RWPE1 (cell line): ENCODE data around the gene FOXRED1.

ENCODE experiments used
- CTCF ChIA-PET: fragments of 350-600 bp; sonication (Branson Sonifier 250); formaldehyde crosslinking; extraction: SDS; loops from one replicate; lab custom pipeline; 2021; lab: Yijun Ruan, JAX
- POLR2A ChIA-PET: fragments of 400-600 bp; formaldehyde crosslinking; extraction: SDS; loops from one replicate; lab custom pipeline; 2020; ENCODE audit warnings: antibody characterized with exemption; ENCODE audit not compliant: low non-redundant PET; lab: Yijun Ruan, JAX
- DNase-seq: peaks from one replicate; pipeline ENCODE4 v3.0.0; 2012; ENCODE audit warnings: low spot score
- H3K27ac ChIP-seq: fragments of 450-650 bp; 2 replicates; pipeline ENCODE4 v1.5.1; 2017
- TF ChIP-seq, protein P1 (sequence below): fragments of 450-650 bp; conservative IDR thresholded peaks from 2 replicates; pipeline ENCODE4 v1.5.1; 2017; ENCODE audit warnings: low read depth, mild to moderate bottlenecking

The FOXRED1 gene

DNA sequence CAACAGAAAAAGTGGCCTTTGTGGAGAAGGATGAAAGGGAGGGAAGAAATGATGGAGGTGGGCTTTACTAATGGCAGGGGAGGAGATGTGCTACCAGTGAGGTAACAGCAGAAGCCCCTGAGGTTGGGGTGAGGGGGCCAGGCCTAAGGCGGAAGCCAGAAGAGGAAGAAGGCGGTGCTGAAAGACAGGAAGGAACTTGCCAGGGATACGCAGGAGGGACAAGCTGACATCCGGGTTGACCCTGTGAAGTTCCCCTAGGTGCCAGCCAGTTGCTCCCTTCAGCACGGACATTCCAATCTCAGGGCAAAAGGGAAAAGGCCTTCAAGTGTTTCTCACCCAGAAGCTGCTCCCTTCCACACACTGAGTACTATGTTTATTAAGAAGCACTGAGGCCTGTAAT lies 11.6 kb downstream of the FOXRED1 start:
- POLR2A ChIA-PET = no interaction called here
- CTCF ChIA-PET = no interaction called here
- no peak for DNase-seq
- no peak overlapping the region; the same call in 1 of the 2 replicates for H3K27ac ChIP-seq
- TF ChIP-seq, protein P1, sequence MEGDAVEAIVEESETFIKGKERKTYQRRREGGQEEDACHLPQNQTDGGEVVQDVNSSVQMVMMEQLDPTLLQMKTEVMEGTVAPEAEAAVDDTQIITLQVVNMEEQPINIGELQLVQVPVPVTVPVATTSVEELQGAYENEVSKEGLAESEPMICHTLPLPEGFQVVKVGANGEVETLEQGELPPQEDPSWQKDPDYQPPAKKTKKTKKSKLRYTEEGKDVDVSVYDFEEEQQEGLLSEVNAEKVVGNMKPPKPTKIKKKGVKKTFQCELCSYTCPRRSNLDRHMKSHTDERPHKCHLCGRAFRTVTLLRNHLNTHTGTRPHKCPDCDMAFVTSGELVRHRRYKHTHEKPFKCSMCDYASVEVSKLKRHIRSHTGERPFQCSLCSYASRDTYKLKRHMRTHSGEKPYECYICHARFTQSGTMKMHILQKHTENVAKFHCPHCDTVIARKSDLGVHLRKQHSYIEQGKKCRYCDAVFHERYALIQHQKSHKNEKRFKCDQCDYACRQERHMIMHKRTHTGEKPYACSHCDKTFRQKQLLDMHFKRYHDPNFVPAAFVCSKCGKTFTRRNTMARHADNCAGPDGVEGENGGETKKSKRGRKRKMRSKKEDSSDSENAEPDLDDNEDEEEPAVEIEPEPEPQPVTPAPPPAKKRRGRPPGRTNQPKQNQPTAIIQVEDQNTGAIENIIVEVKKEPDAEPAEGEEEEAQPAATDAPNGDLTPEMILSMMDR = no peak

- no peak for DNase-seq
- H3K27ac ChIP-seq = no peak overlapping the region; the same call in 1 of the 2 replicates
- TF ChIP-seq, protein P1 = no peak
- CTCF ChIA-PET = interaction anchor here (0.6 kb wide), 1 partner anchor 1282 kb away, joined by 3 read pairs; no protein-coding TSS in a partner anchor
- POLR2A ChIA-PET = no interaction called here
Observed at GRCh38 chr11:126281245-126281644, 12.3 kb downstream of the FOXRED1 start.

DNA sequence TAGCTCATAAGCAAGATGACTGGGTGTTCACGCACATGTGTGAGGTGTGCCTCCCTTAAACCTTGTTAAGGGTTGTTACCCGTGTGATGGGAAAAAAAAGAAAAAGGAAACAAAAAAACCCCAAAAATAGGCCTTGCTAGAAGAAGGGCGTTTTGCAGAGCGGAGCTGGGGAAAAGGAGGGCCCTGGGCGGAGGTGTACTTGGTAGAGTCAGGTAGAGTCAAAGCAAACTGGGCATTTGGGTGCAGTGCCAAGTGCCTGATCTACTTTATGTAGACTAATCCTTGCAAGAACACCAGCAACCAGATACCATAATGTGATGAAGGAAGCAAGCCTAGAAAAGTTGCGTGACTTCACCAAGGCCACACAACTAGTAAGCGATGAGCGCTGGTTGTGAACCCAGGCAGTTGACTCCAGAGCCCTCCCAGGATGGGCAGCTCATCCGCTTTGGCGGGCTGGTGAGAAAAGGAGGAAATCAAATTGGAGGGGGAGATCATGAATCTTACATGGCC lies 12.8 kb downstream of the FOXRED1 start:
- ChIA-PET CTCF (interaction anchor here (0.6 kb wide), 1 partner anchor 1281 kb away, joined by 3 read pairs; no protein-coding TSS in a partner anchor), POLR2A (interaction anchor here (0.8 kb wide), 1 partner anchor 72 kb away, joined by 3 read pairs; no protein-coding TSS in a partner anchor)
- DNase-seq = no peak
- peak overlapping the region; percentile 88 for H3K27ac ChIP-seq
- TF ChIP-seq, protein P1 = no peak

- DNase-seq = peak; percentile 4
- TF ChIP-seq, protein P1 = no peak
- ChIA-PET CTCF (no interaction called here), POLR2A (interaction anchor here (0.8 kb wide), 1 partner anchor 71 kb away, joined by 3 read pairs; no protein-coding TSS in a partner anchor)
- H3K27ac ChIP-seq = peak overlapping the region; percentile 88
Observed at GRCh38 chr11:126282361-126282735, 13.4 kb downstream of the FOXRED1 start.

- DNase-seq = peak; percentile 46
- ChIA-PET CTCF (interaction anchor here (0.6 kb wide), 2 partner anchors 102 to 353 kb away, joined by 3 to 6 read pairs; no protein-coding TSS in a partner anchor), POLR2A (interaction anchor here (0.8 kb wide), 1 partner anchor 70 kb away, joined by 3 read pairs; no protein-coding TSS in a partner anchor)
- peak within 1 kb of the TSS; percentile 88 for H3K27ac ChIP-seq
- TF ChIP-seq, protein P1 = no peak
Observed at GRCh38 chr11:126282736-126283591, 14.0 kb downstream of the FOXRED1 start, which contains the start of gene TIRAP. Gene TIRAP (plus strand): TSS chr11:126283093. CDS start chr11:126290895, 7,802 bp downstream.

- peak; percentile 73 for DNase-seq
- ChIA-PET CTCF (interaction anchor here (0.7 kb wide), 1 partner anchor 158 kb away, joined by 3 read pairs; no protein-coding TSS in a partner anchor), POLR2A (no interaction called here)
- TF ChIP-seq, protein P1 = no peak
- peak overlapping the region; percentile 88 for H3K27ac ChIP-seq
Observed at GRCh38 chr11:126284829-126285228, 15.9 kb downstream of the FOXRED1 start.
